Neural cell (in vitro differentiated cells): ENCODE results near the gene SYNJ1.

Experiments
- CTCF ChIP-seq: fragments of 450-650 bp; IDR thresholded peaks from 2 replicates; pipeline ENCODE4 v1.5.1; 2014; ENCODE audit warnings: antibody characterized with exemption, mild to moderate bottlenecking, moderate library complexity; ENCODE audit not compliant: poor library complexity, severe bottlenecking
- EP300 ChIP-seq: fragments of 450-650 bp; conservative IDR thresholded peaks from 2 replicates; pipeline ENCODE4 v1.6.1; 2014; ENCODE audit warnings: antibody characterized with exemption, mild to moderate bottlenecking, moderate library complexity; ENCODE audit not compliant: poor library complexity, severe bottlenecking
- POLR2AphosphoS5 ChIP-seq: IDR thresholded peaks from 2 replicates; pipeline ENCODE4 v1.6.1; 2012
- RAD21 ChIP-seq: fragments of 450-650 bp; conservative IDR thresholded peaks from 2 replicates; pipeline ENCODE4 v1.6.1; 2014; ENCODE audit warnings: antibody characterized with exemption, mild to moderate bottlenecking, moderate library complexity
- TF ChIP-seq, protein P1 (sequence below): IDR thresholded peaks from 2 replicates; pipeline ENCODE4 v1.6.1; 2012; ENCODE audit warnings: borderline replicate concordance

GRCh38 chr21:32742396-32742795 is 14.6 kb upstream of the SYNJ1 start:
- no peak for TF ChIP-seq CTCF
- TF ChIP-seq, protein P1, sequence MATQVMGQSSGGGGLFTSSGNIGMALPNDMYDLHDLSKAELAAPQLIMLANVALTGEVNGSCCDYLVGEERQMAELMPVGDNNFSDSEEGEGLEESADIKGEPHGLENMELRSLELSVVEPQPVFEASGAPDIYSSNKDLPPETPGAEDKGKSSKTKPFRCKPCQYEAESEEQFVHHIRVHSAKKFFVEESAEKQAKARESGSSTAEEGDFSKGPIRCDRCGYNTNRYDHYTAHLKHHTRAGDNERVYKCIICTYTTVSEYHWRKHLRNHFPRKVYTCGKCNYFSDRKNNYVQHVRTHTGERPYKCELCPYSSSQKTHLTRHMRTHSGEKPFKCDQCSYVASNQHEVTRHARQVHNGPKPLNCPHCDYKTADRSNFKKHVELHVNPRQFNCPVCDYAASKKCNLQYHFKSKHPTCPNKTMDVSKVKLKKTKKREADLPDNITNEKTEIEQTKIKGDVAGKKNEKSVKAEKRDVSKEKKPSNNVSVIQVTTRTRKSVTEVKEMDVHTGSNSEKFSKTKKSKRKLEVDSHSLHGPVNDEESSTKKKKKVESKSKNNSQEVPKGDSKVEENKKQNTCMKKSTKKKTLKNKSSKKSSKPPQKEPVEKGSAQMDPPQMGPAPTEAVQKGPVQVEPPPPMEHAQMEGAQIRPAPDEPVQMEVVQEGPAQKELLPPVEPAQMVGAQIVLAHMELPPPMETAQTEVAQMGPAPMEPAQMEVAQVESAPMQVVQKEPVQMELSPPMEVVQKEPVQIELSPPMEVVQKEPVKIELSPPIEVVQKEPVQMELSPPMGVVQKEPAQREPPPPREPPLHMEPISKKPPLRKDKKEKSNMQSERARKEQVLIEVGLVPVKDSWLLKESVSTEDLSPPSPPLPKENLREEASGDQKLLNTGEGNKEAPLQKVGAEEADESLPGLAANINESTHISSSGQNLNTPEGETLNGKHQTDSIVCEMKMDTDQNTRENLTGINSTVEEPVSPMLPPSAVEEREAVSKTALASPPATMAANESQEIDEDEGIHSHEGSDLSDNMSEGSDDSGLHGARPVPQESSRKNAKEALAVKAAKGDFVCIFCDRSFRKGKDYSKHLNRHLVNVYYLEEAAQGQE = no peak
- TF ChIP-seq EP300 = no peak
- TF ChIP-seq POLR2AphosphoS5 = no peak
- no peak for TF ChIP-seq RAD21
